A549 treated with RU486 at 1 μM for 4 hours (cell line): Measurements from ENCODE around the gene ANKIB1. TPM values are rescaled to one million over a fixed set of nuclear protein-coding genes. Genes with fewer than 3 reads are reported as not detected.

Experiments
- total RNA-seq: library from RNA; stranded (reverse); fragments of 200-300 nt; extraction: Qiagen RNA extraction; gene quantifications from 5 replicates; pipeline ENCODE4 v1.2.3, GENCODE V29; 2022; ENCODE audit warnings: low read depth

ANKIB1 gene
- total RNA-seq = 15.9 to 20.9 TPM (median 20.0 TPM) in 5 replicates

GRCh38 chr7:92245487-92246359 lies at the start of gene ANKIB1, which contains the start of gene KRIT1:
TSS of gene ANKIB1 (plus strand) at chr7:92245974. CDS start at chr7:92294979, 49,005 bp downstream.
TSS of gene KRIT1 (minus strand) at chr7:92245914. CDS start at chr7:92242135, 3,779 bp downstream.

GRCh38 chr7:92447345-92448204 lies 201.8 kb downstream of the ANKIB1 start, which contains the start of gene GATAD1:
TSS of gene GATAD1 (plus strand) at chr7:92447482. CDS start at chr7:92447730, 248 bp downstream.

Other genes with a start within 250 kb of the ANKIB1 start
- gene CYP51A1, start 111.5 kb upstream of the ANKIB1 start, total RNA-seq = 29.6 to 54.9 TPM (median 43.2 TPM) in 5 replicates
- gene LRRD1, start 66.8 kb upstream of the ANKIB1 start, total RNA-seq = not detected in 5 replicates
- 21.8 to 28.2 TPM (median 27.6 TPM) in 5 replicates for gene KRIT1, start 60 bp upstream of the ANKIB1 start, total RNA-seq
- 14.5 to 20.3 TPM (median 19.1 TPM) in 5 replicates for gene GATAD1, start 201.5 kb downstream of the ANKIB1 start, total RNA-seq
- not detected in 5 replicates for gene ERVW-1, start 232.0 kb downstream of the ANKIB1 start, total RNA-seq